Thyroid gland (tissue), 4 donors: Measurements from ENCODE around the gene CLCA1.

ENCODE experiments used
- CTCF ChIP-seq, 6 experiments: fragments of 200-600 bp in 3 of 6; fragments of 450-650 bp in 3 of 6; sonication (generic) in 3 of 6; IDR thresholded peaks; one replicate each; pipeline ENCODE4 v1.5.1; 2016 to 2019; ENCODE audit warnings: antibody characterized with exemption in 6 of 6, mild to moderate bottlenecking in 2 of 6, inconsistent platforms in 1 of 6, moderate library complexity in 1 of 6
- POLR2A ChIP-seq, 2 donors: fragments of 450-650 bp; IDR thresholded peaks; one replicate each; pipeline ENCODE4 v1.6.1; 2017; ENCODE audit warnings: antibody characterized with exemption in 2 of 2, mild to moderate bottlenecking in 2 of 2, moderate library complexity in 1 of 2

GRCh38 chr1:86542631-86543030 is 73.9 kb downstream of the CLCA1 start:
- TF ChIP-seq CTCF (IDR thresholded peaks at IDR 0.05) (no peak), POLR2A (IDR thresholded peaks at IDR 0.05) (no peak)
